K562 (cell line): Measurements from ENCODE around the gene MAN1A1. TPM values are rescaled to one million over a fixed set of nuclear protein-coding genes. Genes with fewer than 3 reads are reported as not detected.

Experiments used
- ATAC-seq: fragments of 200-7000 bp; cut with Tn5 transposase; 3 replicates; pipeline ENCODE4 v1.9.1; 2020; ENCODE audit warnings: moderate library complexity
- BruUV-seq: library from RNA; stranded (reverse); fragments of 400-500 nt; replicated peaks from 2 replicates; lab custom pipeline; 2021; lab: Mats Ljungman, UMichigan
- CTCF ChIA-PET: fragments of 300-600 bp; formaldehyde crosslinking; extraction: SDS; loops from one replicate; lab custom pipeline; 2021; ENCODE audit warnings: low intra/inter-chr PET ratio; lab: Yijun Ruan, JAX
- POLR2A ChIA-PET: fragments of 300-600, 350-650 bp; sonication (Branson Sonifier 250); formaldehyde crosslinking; extraction: SDS; loops from one replicate; lab custom pipeline; 2021; ENCODE audit warnings: antibody characterized with exemption, inconsistent platforms; lab: Yijun Ruan, JAX
- DNase-seq, 4 experiments: peaks; one replicate each; pipeline versions ENCODE4 v3.0.0 to v3.0.0-alpha.2; 2011 to 2018; ENCODE audit warnings: low spot score in 3 of 4, mixed read lengths in 3 of 4; ENCODE audit errors: extremely low read depth in 1 of 4
- FAIRE-seq: peaks from 2 replicates; lab custom pipeline; 2011; peaks lifted over from hg19 to GRCh38; lab: Jason Lieb, UNC
- H2AFZ ChIP-seq: 2 replicates; pipeline ENCODE4 v1.6.0; 2011; ENCODE audit warnings: low read depth, low read length, control low read depth, inconsistent platforms
- H3K27ac ChIP-seq: fragments of 200-600 bp; 3 replicates; pipeline ENCODE4 v1.8.0; 2011; ENCODE audit warnings: low read depth, mild to moderate bottlenecking, control low read depth, inconsistent platforms, low read length, moderate library complexity, mixed read lengths; ENCODE audit errors: extremely low read depth
- H3K27me3 ChIP-seq, 2 experiments: fragments of 300-600 bp in 1 of 2; 2 replicates in 1 of 2; 3 replicates in 1 of 2; pipeline versions ENCODE4 v1.6.0 to v1.8.0; 2011; ENCODE audit warnings: inconsistent platforms in 2 of 2, low read length in 2 of 2, mild to moderate bottlenecking in 1 of 2, mixed read lengths in 1 of 2, moderate library complexity in 1 of 2; ENCODE audit not compliant: control insufficient read depth in 2 of 2, insufficient read depth in 2 of 2
- H3K36me3 ChIP-seq: fragments of 300-600 bp; 3 replicates; pipeline ENCODE4 v1.8.0; 2011; ENCODE audit warnings: mild to moderate bottlenecking, low read length, inconsistent platforms; ENCODE audit not compliant: control insufficient read depth, insufficient read depth
- H3K4me1 ChIP-seq, 2 experiments: fragments of 200-600 bp in 1 of 2; replicated peaks in 1 of 2; 2 replicates in 1 of 2; 3 replicates in 1 of 2; pipeline versions ENCODE4 v1.5.1 to v1.8.0; 2011; ENCODE audit warnings: inconsistent platforms in 2 of 2, low read length in 2 of 2, mild to moderate bottlenecking in 1 of 2, mixed read lengths in 1 of 2, moderate library complexity in 1 of 2; ENCODE audit not compliant: control insufficient read depth in 2 of 2, insufficient read depth in 2 of 2
- H3K4me2 ChIP-seq: 2 replicates; pipeline ENCODE4 v1.6.1; 2011; ENCODE audit warnings: low read length, control low read depth, inconsistent platforms, mixed read lengths; ENCODE audit not compliant: insufficient read depth
- H3K4me3 ChIP-seq: fragments of 200-600 bp; sonication (generic), shearing (Covaris generic); 2 replicates; pipeline ENCODE4 v1.5.1; 2016; ENCODE audit warnings: control low read depth, inconsistent platforms
- H3K79me2 ChIP-seq: fragments of 200-600 bp; 3 replicates; pipeline ENCODE4 v1.8.0; 2011; ENCODE audit warnings: low read length, inconsistent platforms; ENCODE audit not compliant: control insufficient read depth, insufficient read depth
- H3K9ac ChIP-seq, 2 experiments: 2 replicates each; pipeline versions ENCODE4 v1.6.0 to v1.6.1; 2011; ENCODE audit warnings: low read depth in 2 of 2, low read length in 2 of 2, control low read depth in 1 of 2, inconsistent platforms in 1 of 2, mild to moderate bottlenecking in 1 of 2, mixed read lengths in 1 of 2; ENCODE audit not compliant: insufficient read depth in 1 of 2
- H3K9me1 ChIP-seq: one replicate; pipeline ENCODE4 v1.6.0; 2011; ENCODE audit warnings: inconsistent platforms, mild to moderate bottlenecking, low read length, moderate library complexity; ENCODE audit not compliant: control insufficient read depth, insufficient read depth
- H3K9me3 ChIP-seq: replicated peaks from 2 replicates; pipeline ENCODE4 v1.5.1; 2011; ENCODE audit warnings: low read depth, low read length, inconsistent platforms; ENCODE audit not compliant: control insufficient read depth, insufficient read depth
- H4K20me1 ChIP-seq: replicated peaks from 2 replicates; pipeline ENCODE4 v1.6.1; 2011; ENCODE audit warnings: low read length, inconsistent platforms, mixed read lengths; ENCODE audit not compliant: control insufficient read depth, insufficient read depth
- BRD9 ChIP-seq: fragments of 450-650 bp; IDR thresholded peaks from 2 replicates; pipeline ENCODE4 v1.6.1; 2018; ENCODE audit warnings: low read depth; ENCODE audit not compliant: partially characterized antibody
- DPF2 ChIP-seq: fragments of 450-650 bp; IDR thresholded peaks from 2 replicates; pipeline ENCODE4 v1.6.1; 2016
- MEIS2 ChIP-seq: fragments of 450-650 bp; IDR thresholded peaks from 2 replicates; pipeline ENCODE4 v1.6.1; 2014; ENCODE audit warnings: mild to moderate bottlenecking; ENCODE audit not compliant: partially characterized antibody
- NFIC ChIP-seq: fragments of 450-650 bp; IDR thresholded peaks from 2 replicates; pipeline ENCODE4 v1.6.1; 2017; ENCODE audit warnings: mild to moderate bottlenecking, inconsistent platforms
- NFIX ChIP-seq: fragments of 250-450 bp; sonication (Bioruptor Pico); IDR thresholded peaks from 2 replicates; pipeline ENCODE4 v1.4.0; 2020; ENCODE audit warnings: low read depth, mild to moderate bottlenecking, moderate library complexity
- TOE1 ChIP-seq, 2 experiments: fragments of 450-650 bp in 1 of 2; sonication (generic) in 1 of 2; formaldehyde crosslinking in 1 of 2; IDR thresholded peaks; 2 replicates each; pipeline versions ENCODE4 v1.7.1 to v1.8.0; 2016 to 2022; ENCODE audit warnings: borderline replicate concordance in 2 of 2, mild to moderate bottlenecking in 2 of 2, antibody characterized with exemption in 1 of 2, inconsistent platforms in 1 of 2, low read depth in 1 of 2, missing genetic modification reagents in 1 of 2, moderate library complexity in 1 of 2
- WGBS: fragments of 100-300 bp; shearing (Covaris generic); methylation state at CpG from one replicate; pipeline ENCODE4 v1.1.6; 2016; ENCODE audit warnings: low coverage, mixed read lengths; ENCODE audit not compliant: insufficient coverage; ENCODE audit errors: missing lambda C conversion rate; 5-methylcytosine and 5-hydroxymethylcytosine counted together
- in situ Hi-C: fragments of 300-500 bp; cut with MboI; formaldehyde crosslinking; loops from 4 replicates; pipeline ENCODE4 v1.15.0; 2018; ENCODE audit warnings: inconsistent platforms, mixed read lengths
- intact Hi-C: fragments of 100-400 bp; cut with micrococcal nuclease; formaldehyde crosslinking; loops from 2 replicates; pipeline ENCODE4 v1.14.2; 2022
- polyA plus RNA-seq, 8 experiments: library from polyadenylated mRNA; depleted of rRNA in 4 of 8; stranded (reverse) in 5 of 8; unstranded in 3 of 8; fragments of >200 nt; fragmentation: Nextera tagmentation in 2 of 8; fragmentation: Illumina TruSeq in 1 of 8; extraction: Ambion mirVana in 2 of 8; extraction: Trizol in 1 of 8; gene quantifications; 2 replicates each; pipeline versions ENCODE4 v1.2.1 to v1.2.3, GENCODE V29; 2011 to 2014; ENCODE audit warnings: inconsistent platforms in 1 of 8, missing spikeins in 1 of 8
- total RNA-seq, 7 experiments: library from RNA; depleted of rRNA in 6 of 7; stranded (reverse); fragments of >200 nt in 6 of 7; fragmentation: Illumina TruSeq in 2 of 7; extraction: Trizol in 2 of 7; gene quantifications; 2 replicates each; pipeline versions ENCODE4 v1.2.1 to v1.2.3, GENCODE V29; 2011 to 2021; ENCODE audit warnings: low replicate concordance in 1 of 7
- TF ChIP-seq, protein P1 (sequence below): fragments of 450-650 bp; IDR thresholded peaks from 2 replicates; pipeline ENCODE4 v1.6.1; 2016

The MAN1A1 gene
- total and polyA plus RNA-seq, 9 of the 15 experiments (the other 6 are each of a cell fraction or from before 2014, with no cell fraction given): 24.5 to 78.4 (median 59.7) TPM

DNA sequence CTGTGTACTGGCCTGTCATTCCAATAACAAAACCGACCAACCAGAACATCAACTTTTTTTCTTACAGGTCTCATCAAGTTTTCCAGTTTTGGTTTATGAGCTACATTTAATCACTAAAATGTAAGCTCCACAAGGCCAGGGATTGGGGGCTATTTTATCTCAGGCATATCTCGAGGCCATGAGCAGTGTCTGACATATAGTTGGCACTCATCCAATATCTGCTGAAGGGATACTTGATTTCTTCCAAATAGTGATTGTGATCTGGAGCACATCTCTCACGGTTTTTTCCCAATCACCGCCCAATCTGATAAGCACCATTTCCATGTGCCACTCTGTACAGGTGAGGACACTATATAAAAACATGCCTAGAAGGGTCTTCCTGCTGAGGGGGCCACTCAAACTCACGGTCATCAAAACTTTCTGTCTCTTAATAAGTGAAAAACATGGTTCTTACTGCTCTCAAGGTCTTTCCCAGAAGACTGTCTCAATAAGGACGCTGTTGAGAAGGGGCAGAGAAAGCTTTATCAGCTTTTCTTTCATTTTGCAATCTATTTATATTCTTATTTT is 65.5 kb downstream of the MAN1A1 start:
- TSS peak; percentile 2 for BruUV-seq

More for the DNA sequence above, 65.5 kb downstream of the MAN1A1 start:
- Histone ChIP-seq H3K9me1 (no peaks in the 10 kb centered on the region), H3K36me3 (peaks cover 89% of the 10 kb centered on the region), H3K9ac (no peak overlapping the region), H2AFZ (no peak overlapping the region), H3K79me2 (peaks cover 92% of the 10 kb centered on the region), H3K9me3 (no peaks in the 10 kb centered on the region; the same call in 1 of the 2 replicates), H3K27me3 (no peaks in the 10 kb centered on the region), H4K20me1 (no peaks in the 10 kb centered on the region), H3K27ac (no peak overlapping the region), H3K4me3 (no peak overlapping the region), H3K4me1 (peaks cover 0 to 24% of the 10 kb centered on the region in 2 experiments; a peak in 2 of 5 replicates), H3K4me2 (no peak overlapping the region)
- in situ Hi-C loops: no loop called here
- ATAC-seq (no peak), FAIRE-seq (no peak), DNase-seq (peak in 1 of 4 experiments; percentile 17)
- ChIA-PET POLR2A (no interaction called here), CTCF (no interaction called here)
- intact Hi-C loops: loop anchor here (2.0 kb wide), 1 partner anchor 25 kb away; no protein-coding TSS in a partner anchor
- 56% methylated on average over 6 of the region's 6 CpGs for WGBS
- no peak for TF ChIP-seq BRD9
- TF ChIP-seq, protein P1, sequence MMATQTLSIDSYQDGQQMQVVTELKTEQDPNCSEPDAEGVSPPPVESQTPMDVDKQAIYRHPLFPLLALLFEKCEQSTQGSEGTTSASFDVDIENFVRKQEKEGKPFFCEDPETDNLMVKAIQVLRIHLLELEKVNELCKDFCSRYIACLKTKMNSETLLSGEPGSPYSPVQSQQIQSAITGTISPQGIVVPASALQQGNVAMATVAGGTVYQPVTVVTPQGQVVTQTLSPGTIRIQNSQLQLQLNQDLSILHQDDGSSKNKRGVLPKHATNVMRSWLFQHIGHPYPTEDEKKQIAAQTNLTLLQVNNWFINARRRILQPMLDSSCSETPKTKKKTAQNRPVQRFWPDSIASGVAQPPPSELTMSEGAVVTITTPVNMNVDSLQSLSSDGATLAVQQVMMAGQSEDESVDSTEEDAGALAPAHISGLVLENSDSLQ: peak; percentile 65
- no peak for TF ChIP-seq TOE1 (IDR thresholded peaks at IDR 0.05; ENCODE audit: borderline replicate concordance)
- no peak for TF ChIP-seq TOE1 (CRISPR knock-in tag; IDR thresholded peaks at IDR 0.05; ENCODE audit: borderline replicate concordance, low read depth)
- peak; percentile 73 for TF ChIP-seq NFIX (CRISPR knock-in tag)
- 0 out of 2 replicates have a peak, but pooled peaks have one; percentile 10 for TF ChIP-seq DPF2
- TF ChIP-seq NFIC: peak; percentile 96
- peak; percentile 66 for TF ChIP-seq MEIS2
